DND-41 (cell line): Measurements from ENCODE around the gene ARMC2.

Experiments used
- ATAC-seq: fragments of 200-7000 bp; cut with Tn5 transposase; 3 replicates; pipeline ENCODE4 v1.9.1; 2021; ENCODE audit warnings: low read depth; ENCODE audit not compliant: insufficient read depth
- DNase-seq: peaks from one replicate; pipeline ENCODE4 v3.0.0-alpha.2; 2020
- H2AFZ ChIP-seq: 2 replicates; pipeline ENCODE4 v1.6.0; 2012; ENCODE audit warnings: low read depth, low read length
- H3K27ac ChIP-seq: 2 replicates; pipeline ENCODE4 v1.5.1; 2012; ENCODE audit warnings: low read length, inconsistent platforms
- H3K27me3 ChIP-seq: fragments of 200-600 bp; sonication (generic); 2 replicates; pipeline ENCODE4 v1.6.0; 2012; ENCODE audit warnings: low read length, mild to moderate bottlenecking, inconsistent platforms; ENCODE audit not compliant: insufficient read depth, poor library complexity
- H3K36me3 ChIP-seq: 2 replicates; pipeline ENCODE4 v1.5.1; 2012; ENCODE audit warnings: low read length, inconsistent platforms; ENCODE audit not compliant: insufficient read depth
- H3K4me1 ChIP-seq: 2 replicates; pipeline ENCODE4 v1.5.1; 2012; ENCODE audit warnings: mild to moderate bottlenecking, low read length; ENCODE audit not compliant: insufficient read depth
- H3K4me2 ChIP-seq: 2 replicates; pipeline ENCODE4 v1.6.0; 2012; ENCODE audit warnings: mild to moderate bottlenecking, moderate library complexity, low read length, inconsistent platforms; ENCODE audit not compliant: insufficient read depth
- H3K4me3 ChIP-seq, 2 experiments: fragments of 200-600 bp in 1 of 2; shearing (Covaris generic) in 1 of 2; 2 replicates each; pipeline ENCODE4 v1.5.1; 2012 to 2016; ENCODE audit warnings: inconsistent platforms in 2 of 2, low read length in 2 of 2, mild to moderate bottlenecking in 2 of 2, low read depth in 1 of 2, moderate library complexity in 1 of 2
- H3K79me2 ChIP-seq: 2 replicates; pipeline ENCODE4 v1.6.0; 2012; ENCODE audit warnings: low read length, inconsistent platforms; ENCODE audit not compliant: insufficient read depth
- H3K9ac ChIP-seq: 2 replicates; pipeline ENCODE4 v1.6.0; 2012; ENCODE audit warnings: low read depth, mild to moderate bottlenecking, inconsistent platforms, low read length, moderate library complexity
- H3K9me3 ChIP-seq: 2 replicates; pipeline ENCODE4 v1.5.1; 2012; ENCODE audit warnings: low read length, moderate library complexity, mild to moderate bottlenecking, inconsistent platforms; ENCODE audit not compliant: insufficient read depth, severe bottlenecking
- H4K20me1 ChIP-seq: 2 replicates; pipeline ENCODE4 v1.6.0; 2012; ENCODE audit warnings: low read length; ENCODE audit not compliant: insufficient read depth
- CTCF ChIP-seq: IDR thresholded peaks from 2 replicates; pipeline ENCODE4 v1.5.1; 2012; ENCODE audit warnings: borderline replicate concordance, low read length, moderate library complexity, mild to moderate bottlenecking; ENCODE audit not compliant: poor library complexity, severe bottlenecking; ENCODE audit errors: extremely low read depth
- EZH2 ChIP-seq: IDR thresholded peaks from 3 replicates; pipeline ENCODE4 v1.6.1; 2012; ENCODE audit warnings: borderline replicate concordance, low read depth, mild to moderate bottlenecking, moderate library complexity, low read length, inconsistent platforms; ENCODE audit not compliant: severe bottlenecking

Gene ARMC2

GRCh38 chr6:108820006-108820405 lies 28.2 kb upstream of the ARMC2 start:
- H3K4me3 ChIP-seq = no peak overlapping the region
- no peak for ATAC-seq
- no peak overlapping the region for H3K4me2 ChIP-seq

GRCh38 chr6:108822401-108822800 lies 25.8 kb upstream of the ARMC2 start:
- ATAC-seq = no peak
- no peak overlapping the region for H3K9ac ChIP-seq
- H4K20me1 ChIP-seq = no peaks in the 10 kb centered on the region
- H3K27me3 ChIP-seq = no peaks in the 10 kb centered on the region
- no peak overlapping the region for H3K27ac ChIP-seq
- no peaks in the 10 kb centered on the region for H3K79me2 ChIP-seq
- no peaks in the 10 kb centered on the region for H3K36me3 ChIP-seq
- H3K4me2 ChIP-seq = no peak overlapping the region
- no peak overlapping the region for H3K4me3 ChIP-seq
- DNase-seq = no peak
- no peak for TF ChIP-seq EZH2
- no peak for TF ChIP-seq CTCF
- no peaks in the 10 kb centered on the region for H3K4me1 ChIP-seq
- H3K9me3 ChIP-seq = peaks cover 23% of the 10 kb centered on the region
- no peak overlapping the region for H2AFZ ChIP-seq

More at GRCh38 chr6:108820006-108820405, 28.2 kb upstream of the ARMC2 start:
- H3K4me1 ChIP-seq = no peaks in the 10 kb centered on the region
- H3K79me2 ChIP-seq = no peaks in the 10 kb centered on the region
- no peaks in the 10 kb centered on the region for H4K20me1 ChIP-seq
- no peak overlapping the region for H3K9ac ChIP-seq
- DNase-seq = no peak
- 0 out of 2 replicates have a peak overlapping the region, but pooled peaks have one; percentile 25 for H2AFZ ChIP-seq
- no peak for TF ChIP-seq EZH2
- TF ChIP-seq CTCF = no peak
- no peak overlapping the region for H3K27ac ChIP-seq
- H3K9me3 ChIP-seq = peaks cover 18% of the 10 kb centered on the region
- no peaks in the 10 kb centered on the region for H3K36me3 ChIP-seq
- no peaks in the 10 kb centered on the region for H3K27me3 ChIP-seq

GRCh38 chr6:108825326-108825725 lies 22.9 kb upstream of the ARMC2 start:
- Histone ChIP-seq H4K20me1 (no peaks in the 10 kb centered on the region), H3K9ac (no peak overlapping the region), H2AFZ (no peak overlapping the region), H3K4me3 (no peak overlapping the region), H3K79me2 (no peaks in the 10 kb centered on the region), H3K9me3 (peaks cover 7% of the 10 kb centered on the region), H3K4me1 (no peaks in the 10 kb centered on the region), H3K27ac (no peak overlapping the region), H3K27me3 (no peaks in the 10 kb centered on the region), H3K36me3 (no peaks in the 10 kb centered on the region), H3K4me2 (no peak overlapping the region)
- TF ChIP-seq EZH2 (no peak), CTCF (no peak)
- DNase-seq (no peak), ATAC-seq (no peak)

GRCh38 chr6:108831104-108831503 lies 17.1 kb upstream of the ARMC2 start:
- ATAC-seq = no peak

More at GRCh38 chr6:108831104-108831503, 17.1 kb upstream of the ARMC2 start:
- Histone ChIP-seq H3K79me2 (no peaks in the 10 kb centered on the region), H2AFZ (no peak overlapping the region), H3K27ac (no peak overlapping the region), H3K27me3 (no peaks in the 10 kb centered on the region), H3K9ac (no peak overlapping the region), H4K20me1 (no peaks in the 10 kb centered on the region), H3K4me3 (no peak overlapping the region), H3K9me3 (no peaks in the 10 kb centered on the region), H3K36me3 (no peaks in the 10 kb centered on the region), H3K4me2 (no peak overlapping the region), H3K4me1 (peaks cover 2% of the 10 kb centered on the region; the same call in 1 of the 2 replicates)
- DNase-seq = no peak
- TF ChIP-seq CTCF (no peak), EZH2 (no peak)
